SKM-1 (cell line): ENCODE data around the gene NCAM2.
"Not testable (repeated sequence)": the region's sequence is repeated elsewhere in the genome, so short reads cannot be mapped to it uniquely, and the experiment has no call there.

Experiments used
- DNase-seq: peaks from one replicate; lab custom pipeline; 2025; ENCODE audit not compliant: unreplicated experiment; lab: John Stamatoyannopoulos, UW

Gene NCAM2

GRCh38 chr21:21295303-21295702 is 297.1 kb downstream of the NCAM2 start:
- no peak for DNase-seq

- no peak for DNase-seq
These were observed 299.0 kb downstream of the NCAM2 start for GRCh38 chr21:21297211-21297610.

DNA sequence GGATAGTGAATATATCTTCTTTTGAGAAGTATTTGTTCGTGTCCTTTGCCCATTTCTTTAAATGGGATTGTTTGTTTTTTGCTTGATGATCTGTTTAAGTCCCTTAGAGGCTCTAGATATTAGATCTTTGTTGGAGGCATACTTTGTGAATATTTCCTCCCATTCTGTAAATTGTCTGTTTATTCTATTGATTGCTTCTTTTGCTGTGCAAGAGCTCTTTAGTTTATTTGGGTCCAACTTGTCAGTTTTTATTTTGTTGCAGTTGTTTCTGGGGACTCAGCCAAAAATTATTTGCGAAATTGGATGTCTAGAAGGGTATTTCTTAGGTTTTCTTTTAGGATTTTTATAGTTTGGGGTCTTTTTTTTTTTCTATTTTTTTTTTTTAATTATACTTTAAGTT is 302.8 kb downstream of the NCAM2 start:
- DNase-seq = no peak

GRCh38 chr21:21309510-21309909 is 311.3 kb downstream of the NCAM2 start:
- no peak for DNase-seq

DNA sequence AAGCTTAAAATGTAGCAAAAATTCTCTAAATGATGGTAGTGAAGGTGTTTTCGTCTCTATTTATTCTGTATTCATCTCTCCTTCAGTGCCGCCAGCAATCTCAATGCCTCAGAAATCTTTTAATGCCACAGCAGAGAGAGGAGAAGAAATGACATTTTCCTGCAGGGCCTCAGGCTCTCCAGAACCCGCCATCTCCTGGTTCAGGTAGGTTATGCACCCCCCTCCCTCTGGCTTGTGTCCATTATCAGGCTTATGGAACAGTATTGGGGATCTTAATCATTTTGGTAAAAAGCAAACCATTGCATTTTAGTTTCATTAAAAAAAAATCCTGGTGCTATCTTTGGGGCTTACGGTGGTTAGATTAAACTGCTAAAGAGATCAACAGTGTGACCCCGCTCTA is 326.1 kb downstream of the NCAM2 start:
- DNase-seq = no peak

GRCh38 chr21:21332492-21332891 is 334.3 kb downstream of the NCAM2 start:
- no peak for DNase-seq

DNA sequence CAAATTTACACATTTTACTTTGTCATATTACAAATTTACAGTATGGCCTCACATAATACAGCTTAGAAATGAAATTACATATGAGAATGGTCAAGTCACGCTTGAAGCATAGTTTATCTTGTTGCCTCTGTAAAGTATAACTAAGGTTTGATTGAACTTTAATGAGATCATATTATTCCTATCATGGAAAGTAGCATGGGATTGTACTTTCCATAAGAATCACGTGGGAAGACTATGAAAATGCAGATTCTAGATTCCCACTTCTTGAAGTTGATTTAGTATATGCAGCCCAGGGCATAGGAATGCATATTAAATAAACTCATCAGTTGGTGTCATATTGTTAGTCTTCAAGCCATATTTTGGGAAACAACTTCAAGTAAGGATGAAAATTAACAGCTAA is 342.8 kb downstream of the NCAM2 start:
- DNase-seq = no peak

DNA sequence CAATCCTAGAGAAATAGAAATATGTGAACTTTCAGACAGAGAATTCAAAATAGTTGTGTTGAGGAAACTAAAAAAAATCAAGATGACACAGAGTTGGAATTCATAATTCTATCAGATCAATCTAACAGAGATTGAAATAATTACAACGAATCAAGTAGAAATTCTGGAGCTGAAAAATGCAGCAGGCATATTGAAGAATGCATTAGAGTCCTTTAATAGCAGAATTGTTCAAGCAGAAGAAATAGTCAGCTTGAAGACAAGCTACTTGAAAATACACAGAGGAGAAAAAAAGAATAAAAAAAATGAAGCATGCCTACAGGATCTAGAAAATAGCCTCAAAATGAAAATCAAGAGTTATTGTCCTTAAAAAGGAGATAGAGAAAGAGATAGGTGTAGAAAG is 347.1 kb downstream of the NCAM2 start:
- DNase-seq = no peak

DNA sequence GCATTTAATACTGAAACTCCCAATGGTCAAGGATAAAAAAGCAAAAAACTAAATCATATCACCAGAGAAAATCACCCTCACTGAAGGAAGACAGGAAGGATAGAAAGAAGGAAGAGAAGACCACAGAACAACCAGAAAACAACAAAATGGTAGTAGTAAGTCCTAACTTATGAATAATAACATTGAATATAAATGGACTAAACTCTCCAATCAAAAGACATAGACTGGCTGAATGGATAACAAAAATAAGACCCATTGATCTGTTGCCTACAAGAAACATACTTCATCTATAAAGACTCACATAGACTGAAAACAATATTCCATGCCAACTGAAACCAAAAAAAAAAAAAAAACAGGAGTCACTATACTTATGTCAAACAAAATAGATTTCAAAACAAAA is 347.7 kb downstream of the NCAM2 start:
- DNase-seq = no peak

GRCh38 chr21:21366277-21366676 is 368.1 kb downstream of the NCAM2 start:
- DNase-seq = no peak

DNA sequence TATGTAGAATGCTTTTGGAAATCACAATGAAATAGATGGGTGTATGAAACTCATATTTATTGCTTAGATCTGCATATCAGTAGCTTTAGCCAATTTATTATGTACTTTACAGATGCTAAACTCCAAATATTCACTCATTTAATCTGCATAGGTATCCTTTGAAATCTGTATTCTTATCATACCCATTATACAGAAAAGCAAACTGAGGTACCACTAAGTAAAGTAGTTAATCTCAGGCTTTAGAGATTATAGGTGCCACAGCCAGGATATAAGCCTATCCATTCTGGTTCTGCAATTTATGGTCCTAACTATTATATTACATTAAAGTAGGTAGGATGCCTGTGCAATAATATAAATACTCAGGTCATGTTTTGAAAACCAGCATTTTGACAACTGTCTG is 369.4 kb downstream of the NCAM2 start:
- DNase-seq = no peak

- no peak for DNase-seq
These were observed 375.8 kb downstream of the NCAM2 start for GRCh38 chr21:21373969-21374368.

GRCh38 chr21:21383126-21383525 is 384.9 kb downstream of the NCAM2 start:
- DNase-seq = no peak

- no peak for DNase-seq
These were observed 386.8 kb downstream of the NCAM2 start for GRCh38 chr21:21384977-21385376.

DNA sequence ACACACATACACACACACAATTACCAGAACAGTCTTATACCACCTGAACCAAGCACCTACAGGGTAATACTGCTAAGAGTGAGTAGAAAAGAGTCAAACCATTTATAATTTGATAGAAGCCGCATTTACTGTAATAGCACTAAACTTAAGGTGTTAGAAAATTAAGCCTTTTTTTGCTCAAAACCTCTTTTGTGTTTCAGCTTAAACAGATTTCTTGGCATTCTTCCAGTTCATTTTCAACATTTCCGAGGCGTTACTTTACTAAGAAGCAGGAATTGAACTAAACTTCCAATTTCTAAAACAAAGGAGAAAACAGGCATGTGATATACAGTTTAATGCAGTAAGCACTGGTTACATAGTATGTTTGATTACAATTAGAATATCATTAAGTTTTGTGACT is 387.2 kb downstream of the NCAM2 start:
- DNase-seq = no peak

DNA sequence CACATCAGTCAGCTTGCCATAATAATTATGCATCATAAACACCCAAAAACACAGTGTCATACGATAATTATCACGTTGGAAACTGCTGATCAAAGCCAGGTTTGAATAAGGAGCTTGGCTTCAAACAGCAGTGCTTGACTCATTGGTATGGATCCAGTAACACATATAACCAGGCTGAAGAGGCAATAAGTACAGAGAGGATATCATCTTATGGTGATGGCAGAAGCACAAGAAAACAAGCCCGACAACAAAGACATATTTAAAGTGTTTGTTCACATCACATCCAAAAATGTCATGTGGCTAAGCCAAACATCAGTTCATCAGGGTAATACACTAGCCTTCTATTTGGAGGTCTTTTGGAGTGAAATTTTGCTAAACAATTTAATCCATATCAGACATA is 389.7 kb downstream of the NCAM2 start:
- DNase-seq = no peak

GRCh38 chr21:21394064-21394463 is 395.9 kb downstream of the NCAM2 start:
- DNase-seq = no peak

DNA sequence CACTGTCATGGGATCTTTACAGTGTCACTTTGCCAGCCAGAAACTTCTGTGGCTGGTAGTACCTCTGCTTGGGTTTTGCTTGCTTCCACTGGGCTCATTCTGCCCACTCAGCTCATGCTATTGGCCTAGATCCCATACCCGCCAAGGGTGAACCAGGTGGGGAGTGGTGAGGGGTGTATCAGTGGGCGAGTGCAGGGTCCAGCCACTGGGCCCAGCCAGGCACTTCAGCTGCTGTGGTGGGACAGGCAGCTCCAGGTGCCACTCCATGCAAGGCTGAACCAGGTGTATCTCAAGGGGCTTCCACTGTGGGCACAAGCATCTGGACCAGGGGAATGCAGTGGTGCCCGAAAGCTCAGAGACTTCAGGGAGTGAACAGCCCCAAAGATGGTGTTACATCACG is 398.2 kb downstream of the NCAM2 start:
- DNase-seq = no peak

DNA sequence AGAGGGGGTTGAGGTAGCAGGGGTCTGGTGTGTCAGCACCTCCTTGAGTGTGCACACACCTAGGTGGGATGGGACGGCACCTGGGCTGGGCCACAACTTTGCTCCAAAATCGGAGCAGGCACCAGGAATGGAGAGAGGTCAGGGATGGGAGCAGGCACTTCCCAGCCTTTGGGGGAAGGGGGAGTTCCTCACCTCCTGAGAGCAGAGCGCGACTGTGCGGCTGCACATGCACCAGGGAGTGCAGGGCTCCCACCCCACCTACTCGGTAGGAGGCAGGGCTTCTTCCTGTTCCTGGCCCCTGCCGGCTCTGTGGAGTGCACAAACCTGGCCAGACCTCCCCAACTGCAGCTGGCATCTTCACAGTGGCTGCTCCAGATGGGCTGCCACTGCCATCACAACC is 399.3 kb downstream of the NCAM2 start:
- no peak for DNase-seq

- DNase-seq = no peak
These were observed 403.2 kb downstream of the NCAM2 start for GRCh38 chr21:21401444-21401843.

GRCh38 chr21:21402187-21402586 is 404.0 kb downstream of the NCAM2 start:
- not testable (repeated sequence) for DNase-seq

DNA sequence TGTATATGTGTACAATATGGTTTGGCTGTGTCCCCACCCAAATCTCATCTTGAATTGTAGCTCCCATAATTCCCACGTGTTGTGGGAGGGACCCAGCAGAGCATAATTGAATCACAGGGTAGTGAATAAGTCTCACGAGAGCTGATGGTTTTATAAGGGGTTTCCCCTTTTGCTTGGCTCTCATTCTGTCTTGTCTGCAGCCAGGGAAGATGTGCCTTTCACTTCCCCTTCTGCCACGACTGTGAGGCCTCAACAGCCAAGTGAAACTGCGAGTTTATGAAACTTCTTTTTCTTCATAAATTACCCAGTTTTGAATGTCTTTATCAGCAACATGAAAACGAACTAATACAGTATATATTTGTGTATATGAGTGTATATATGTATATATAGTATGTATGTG is 406.1 kb downstream of the NCAM2 start:
- peak; percentile 8 for DNase-seq

DNA sequence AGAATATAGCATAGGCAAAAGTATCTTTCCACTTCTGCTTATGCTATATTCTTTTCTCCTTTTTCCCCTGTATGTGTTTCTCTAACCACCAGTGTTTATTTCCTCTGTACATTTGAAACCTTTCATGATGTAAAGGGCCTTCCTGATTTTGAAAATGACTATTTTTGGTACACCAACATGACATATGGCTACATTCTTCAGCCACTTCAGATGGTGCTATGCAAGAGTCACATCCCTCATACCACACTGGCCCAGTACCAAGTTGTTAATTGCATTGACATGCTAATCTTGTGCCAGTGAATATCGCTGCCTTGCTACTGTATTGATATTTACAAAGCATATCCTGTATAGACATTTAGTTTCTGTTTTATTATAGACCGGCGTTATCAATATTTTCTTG is 408.7 kb downstream of the NCAM2 start:
- DNase-seq = peak; percentile 34

DNA sequence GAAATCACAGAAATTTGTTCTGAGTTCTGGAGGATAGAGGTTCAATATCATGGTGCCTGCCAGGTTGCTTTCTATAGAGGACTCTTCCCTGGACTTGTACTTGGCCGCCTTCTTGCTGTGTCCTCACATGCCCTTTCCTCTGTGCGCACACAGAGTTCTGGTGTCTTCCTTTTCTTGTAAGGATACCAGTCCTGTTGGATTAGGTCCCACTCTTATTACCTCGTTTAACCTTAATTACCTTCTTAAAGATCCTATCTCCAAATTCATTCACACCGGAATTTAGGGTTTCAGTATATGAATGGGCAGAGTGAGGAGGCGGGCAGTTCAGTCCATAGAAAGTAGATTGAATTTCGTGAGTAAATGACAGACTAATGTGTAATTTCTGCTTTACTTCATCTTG is 413.9 kb downstream of the NCAM2 start:
- DNase-seq = no peak
